GM12878 (cell line): ENCODE data around the gene AMY2A. TPM values are rescaled to one million over a fixed set of nuclear protein-coding genes. Genes with fewer than 3 reads are reported as not detected.

ENCODE experiments used
- ATAC-seq: fragments of 200-7000 bp; cut with Tn5 transposase; 3 replicates; pipeline ENCODE4 v1.9.1; 2020; ENCODE audit warnings: mild to moderate bottlenecking, moderate library complexity
- BruUV-seq: library from RNA; stranded (reverse); fragments of 400-500 nt; replicated peaks from 2 replicates; lab custom pipeline; 2021; lab: Mats Ljungman, UMichigan
- CTCF ChIA-PET: fragments of 300-600 bp; sonication (Branson Sonifier 250); formaldehyde crosslinking; extraction: SDS; loops from one replicate; lab custom pipeline; 2021; ENCODE audit warnings: inconsistent platforms; lab: Yijun Ruan, JAX
- POLR2A ChIA-PET: fragments of 350-600 bp; formaldehyde crosslinking; extraction: SDS; loops from one replicate; lab custom pipeline; 2021; ENCODE audit warnings: inconsistent platforms; lab: Charles Lee
- RAD21 ChIA-PET: fragments of 300-600 bp; sonication (Branson Sonifier 250); formaldehyde crosslinking; loops from one replicate; lab custom pipeline; 2023; ENCODE audit warnings: antibody characterized with exemption; ENCODE audit not compliant: unreplicated experiment; lab: Charles Lee
- SMC1A ChIA-PET: fragments of 300-600 bp; sonication (Branson Sonifier 250); formaldehyde crosslinking; loops from one replicate; lab custom pipeline; 2023; ENCODE audit not compliant: unreplicated experiment, uncharacterized antibody; lab: Charles Lee
- DNase-seq: peaks from one replicate; pipeline ENCODE4 v3.0.0-alpha.2; 2011; ENCODE audit warnings: low read depth, low spot score
- FAIRE-seq: peaks from 3 replicates; lab custom pipeline; 2011; peaks lifted over from hg19 to GRCh38; lab: Jason Lieb, UNC
- H2AFZ ChIP-seq: 2 replicates; pipeline ENCODE4 v1.6.0; 2011; ENCODE audit warnings: low read depth, low read length, control low read depth; ENCODE audit not compliant: control insufficient read depth
- H3K27ac ChIP-seq: 2 replicates; pipeline ENCODE4 v1.5.1; 2011; ENCODE audit warnings: control low read depth; ENCODE audit not compliant: control insufficient read depth, insufficient read depth
- H3K27me3 ChIP-seq, 2 experiments: replicated peaks in 1 of 2; 2 replicates each; pipeline versions ENCODE4 v1.6.0 to v1.6.1; 2011; ENCODE audit warnings: low read length in 1 of 2; ENCODE audit not compliant: control insufficient read depth in 2 of 2, insufficient read depth in 2 of 2
- H3K36me3 ChIP-seq, 2 experiments: 2 replicates each; pipeline ENCODE4 v1.5.1; 2011; ENCODE audit warnings: low read length in 1 of 2; ENCODE audit not compliant: control insufficient read depth in 2 of 2, insufficient read depth in 2 of 2
- H3K4me1 ChIP-seq: 2 replicates; pipeline ENCODE4 v1.6.1; 2011; ENCODE audit warnings: mild to moderate bottlenecking, low read length, moderate library complexity, mixed read lengths; ENCODE audit not compliant: control insufficient read depth, insufficient read depth
- H3K4me2 ChIP-seq: 2 replicates; pipeline ENCODE4 v1.6.0; 2011; ENCODE audit warnings: control low read depth; ENCODE audit not compliant: control insufficient read depth, insufficient read depth
- H3K4me3 ChIP-seq: fragments of 200-600 bp; sonication (generic); 2 replicates; pipeline ENCODE4 v1.5.1; 2016
- H3K79me2 ChIP-seq: 2 replicates; pipeline ENCODE4 v1.6.0; 2011; ENCODE audit warnings: low read length; ENCODE audit not compliant: control insufficient read depth, insufficient read depth
- H3K9ac ChIP-seq: 2 replicates; pipeline ENCODE4 v1.8.0; 2011; ENCODE audit warnings: low read length, control low read depth, mixed read lengths; ENCODE audit not compliant: control insufficient read depth, insufficient read depth
- H3K9me3 ChIP-seq: replicated peaks from 3 replicates; pipeline ENCODE4 v1.5.1; 2011; ENCODE audit warnings: mild to moderate bottlenecking, low read length; ENCODE audit not compliant: control insufficient read depth, insufficient read depth
- H4K20me1 ChIP-seq: 2 replicates; pipeline ENCODE4 v1.6.0; 2011; ENCODE audit not compliant: control insufficient read depth, insufficient read depth
- BRCA1 ChIP-seq: IDR thresholded peaks from 2 replicates; pipeline ENCODE4 v1.6.1; 2011; ENCODE audit warnings: low read depth, low read length, improper control_type of control experiment
- CTCF ChIP-seq, 3 experiments: IDR thresholded peaks in 2 of 3; conservative IDR thresholded peaks in 1 of 3; 2 replicates each; pipeline ENCODE4 v1.5.1; 2011; ENCODE audit warnings: low read depth in 3 of 3, low read length in 3 of 3, mild to moderate bottlenecking in 3 of 3, control low read depth in 2 of 3, moderate library complexity in 2 of 3, inconsistent platforms in 1 of 3, mixed read lengths in 1 of 3; ENCODE audit not compliant: control insufficient read depth in 2 of 3, insufficient read depth in 1 of 3; ENCODE audit errors: extremely low read depth in 1 of 3
- FOS ChIP-seq: IDR thresholded peaks from 3 replicates; pipeline ENCODE4 v1.6.1; 2011; ENCODE audit warnings: borderline replicate concordance; ENCODE audit not compliant: insufficient read length; ENCODE audit errors: extremely low read depth
- IKZF1 ChIP-seq: fragments of 450-650 bp; conservative IDR thresholded peaks from 2 replicates; pipeline ENCODE4 v1.6.1; 2017; ENCODE audit warnings: antibody characterized with exemption, mild to moderate bottlenecking
- JUNB ChIP-seq: IDR thresholded peaks from 2 replicates; pipeline ENCODE4 v1.6.1; 2016; ENCODE audit warnings: antibody characterized with exemption, mild to moderate bottlenecking
- JUND ChIP-seq: IDR thresholded peaks from 2 replicates; pipeline ENCODE4 v1.6.1; 2012; ENCODE audit warnings: low read depth, mild to moderate bottlenecking, low read length, improper control_type of control experiment, moderate library complexity
- KAT2A ChIP-seq: conservative IDR thresholded peaks from 2 replicates; pipeline ENCODE4 v1.6.1; 2011; ENCODE audit warnings: low read depth, low read length; ENCODE audit not compliant: control insufficient read depth
- MTA2 ChIP-seq: fragments of 450-650 bp; IDR thresholded peaks from 2 replicates; pipeline ENCODE4 v1.6.1; 2016; ENCODE audit warnings: low read depth, mild to moderate bottlenecking, moderate library complexity
- PKNOX1 ChIP-seq: fragments of 450-650 bp; IDR thresholded peaks from 2 replicates; pipeline ENCODE4 v1.6.1; 2016; ENCODE audit warnings: mild to moderate bottlenecking
- RAD21 ChIP-seq: IDR thresholded peaks from 2 replicates; pipeline ENCODE4 v1.6.1; 2011; ENCODE audit warnings: mild to moderate bottlenecking, low read depth, low read length, moderate library complexity; ENCODE audit not compliant: insufficient read depth
- RB1 ChIP-seq: fragments of 450-650 bp; formaldehyde crosslinking; IDR thresholded peaks from 2 replicates; pipeline ENCODE4 v1.6.1; 2017; ENCODE audit warnings: mild to moderate bottlenecking, borderline replicate concordance
- RBBP5 ChIP-seq: fragments of 200-600 bp; sonication (generic); conservative IDR thresholded peaks from 2 replicates; pipeline ENCODE4 v1.6.1; 2016
- RCOR1 ChIP-seq: conservative IDR thresholded peaks from 2 replicates; pipeline ENCODE4 v1.6.1; 2012; ENCODE audit warnings: low read depth, low read length, improper control_type of control experiment
- RELA ChIP-seq: fragments of 450-650 bp; IDR thresholded peaks from 2 replicates; pipeline ENCODE4 v1.8.0; 2014; ENCODE audit warnings: borderline replicate concordance; ENCODE audit not compliant: partially characterized antibody
- SREBF1 ChIP-seq: IDR thresholded peaks from 2 replicates; pipeline ENCODE4 v1.6.1; 2012; ENCODE audit warnings: mild to moderate bottlenecking, low read length
- SUZ12 ChIP-seq: fragments of 200-600 bp; sonication (generic); IDR thresholded peaks from one replicate; pipeline ENCODE4 v1.6.1; 2018; ENCODE audit warnings: antibody characterized with exemption, mild to moderate bottlenecking; ENCODE audit not compliant: unreplicated experiment
- TBL1XR1 ChIP-seq: IDR thresholded peaks from 2 replicates; pipeline ENCODE4 v1.6.1; 2012; ENCODE audit warnings: low read depth, low read length, improper control_type of control experiment
- TCF7 ChIP-seq: IDR thresholded peaks from 2 replicates; pipeline ENCODE4 v1.6.1; 2014; ENCODE audit warnings: antibody characterized with exemption, borderline replicate concordance
- ZNF207 ChIP-seq: fragments of 450-650 bp; IDR thresholded peaks from 2 replicates; pipeline ENCODE4 v1.6.1; 2014; ENCODE audit warnings: antibody characterized with exemption, mild to moderate bottlenecking, borderline replicate concordance
- WGBS: methylation state at CpG from one replicate; pipeline ENCODE4 v1.1.6; 2016; ENCODE audit warnings: low lambda C conversion rate; ENCODE audit not compliant: insufficient replicate concordance, insufficient coverage; ENCODE audit errors: missing lambda C conversion rate; 5-methylcytosine and 5-hydroxymethylcytosine counted together
- in situ Hi-C: fragments of 300-500 bp; cut with MboI; formaldehyde crosslinking; loops from 9 replicates; pipeline ENCODE4 v1.14.3; 2018; ENCODE audit warnings: mixed read lengths
- intact Hi-C: fragments of 100-400 bp; cut with micrococcal nuclease; formaldehyde crosslinking; loops from one replicate; pipeline ENCODE4 v1.14.2; 2022; ENCODE audit not compliant: unreplicated experiment
- polyA plus RNA-seq, 11 experiments: library from polyadenylated mRNA; depleted of rRNA in 4 of 11; unstranded in 6 of 11; stranded (reverse) in 5 of 11; fragments of >200 nt; fragmentation: Nextera tagmentation in 4 of 11; fragmentation: Illumina TruSeq in 1 of 11; extraction: Ambion mirVana in 4 of 11; extraction: Trizol in 1 of 11; gene quantifications; 1 replicate in 1 of 11; 2 replicates in 10 of 11; pipeline versions ENCODE4 v1.2.1 to v1.2.3, GENCODE V29; 2011 to 2016; ENCODE audit warnings: inconsistent platforms in 2 of 11, missing spikeins in 2 of 11, low read depth in 1 of 11
- total RNA-seq, 4 experiments: library from RNA; depleted of rRNA in 3 of 4; stranded (reverse); fragments of >200 nt in 3 of 4; fragmentation: Illumina TruSeq in 1 of 4; extraction: Trizol in 1 of 4; gene quantifications; 2 replicates each; pipeline versions ENCODE4 v1.2.1 to v1.2.3, GENCODE V29; 2013 to 2021

The AMY2A gene
- total and polyA plus RNA-seq, 10 of the 15 experiments (the other 5 are each of a cell fraction or from before 2014, with no cell fraction given) = not detected

GRCh38 chr1:103582464-103582863, 34.8 kb upstream of the AMY2A start:
- ChIA-PET POLR2A (no interaction called here), CTCF (no interaction called here), RAD21 (no interaction called here), SMC1A (no interaction called here)
- FAIRE-seq (no peak), ATAC-seq (no peak), DNase-seq (no peak)
- no peak overlapping the region for H2AFZ ChIP-seq
- H3K27me3 ChIP-seq = no peaks in the 10 kb centered on the region
- no peaks in the 10 kb centered on the region for H3K9me3 ChIP-seq
- WGBS = 95% methylated on average over 1 of the region's 1 CpG
- intact Hi-C loops (no loop called here), in situ Hi-C loops (no loop called here)
- no peak overlapping the region for H3K4me3 ChIP-seq
- H3K27ac ChIP-seq = no peak overlapping the region
- no peak overlapping the region for H3K9ac ChIP-seq
- no TSS peak for BruUV-seq
- no peaks in the 10 kb centered on the region for H3K79me2 ChIP-seq
- TF ChIP-seq JUNB (no peak), RB1 (no peak), SUZ12 (no peak), MTA2 (no peak), RELA (no peak), IKZF1 (no peak), RBBP5 (no peak), RCOR1 (no peak), BRCA1 (no peak), SREBF1 (no peak), TBL1XR1 (no peak), KAT2A (no peak), CTCF (IDR thresholded peaks at IDR 0.05 in 2 of 3, conservative IDR thresholded peaks at IDR 0.05 in 1 of 3; ENCODE audit: control insufficient read depth in 2 of 3, extremely low read depth in 1 of 3, insufficient read depth in 1 of 3, low read depth in 3 of 3, low read length in 3 of 3) (no peak), TCF7 (no peak), ZNF207 (no peak), JUND (no peak), FOS (no peak), RAD21 (no peak), PKNOX1 (no peak)
- no peaks in the 10 kb centered on the region for H4K20me1 ChIP-seq
- H3K4me2 ChIP-seq = no peak overlapping the region
- no peaks in the 10 kb centered on the region for H3K4me1 ChIP-seq
- H3K36me3 ChIP-seq = no peaks in the 10 kb centered on the region
